Choroid plexus epithelial cell (primary cell): Measurements from ENCODE around the gene PLTP.

Source experiments
- DNase-seq: peaks from one replicate; pipeline ENCODE4 v3.0.0-alpha.2; 2010; ENCODE audit warnings: low read depth
- H3K4me3 ChIP-seq: 2 replicates; pipeline ENCODE4 v1.5.1; 2011; ENCODE audit warnings: low read depth, mild to moderate bottlenecking, control low read depth, low read length, moderate library complexity
- CTCF ChIP-seq: conservative IDR thresholded peaks from 2 replicates; pipeline ENCODE4 v1.5.1; 2011; ENCODE audit warnings: low read depth, mild to moderate bottlenecking, control low read depth, inconsistent platforms, low read length, moderate library complexity

PLTP gene

GRCh38 chr20:45921337-45922189, 9.6 kb upstream of the PLTP start:
- no peak overlapping the region for H3K4me3 ChIP-seq
- DNase-seq = no peak
- TF ChIP-seq CTCF = no peak

GRCh38 chr20:45920462-45921336, 8.7 kb upstream of the PLTP start:
- peak overlapping the region; percentile 10 for H3K4me3 ChIP-seq
- TF ChIP-seq CTCF = no peak
- DNase-seq = peak; percentile 50

- peak overlapping the region; percentile 10 for H3K4me3 ChIP-seq
- peak; percentile 98 for DNase-seq
Measured at GRCh38 chr20:45919542-45920399, 7.8 kb upstream of the PLTP start.

GRCh38 chr20:45918779-45919537, 7.0 kb upstream of the PLTP start:
- peak; percentile 47 for DNase-seq
- no peak for TF ChIP-seq CTCF
- no peak overlapping the region for H3K4me3 ChIP-seq

More at GRCh38 chr20:45919542-45920399, 7.8 kb upstream of the PLTP start:
- no peak for TF ChIP-seq CTCF

GRCh38 chr20:45918182-45918737, 6.3 kb upstream of the PLTP start:
- peak; percentile 91 for DNase-seq
- no peak for TF ChIP-seq CTCF
- no peak overlapping the region for H3K4me3 ChIP-seq

- DNase-seq = peak; percentile 60
- TF ChIP-seq CTCF = no peak
- no peak overlapping the region for H3K4me3 ChIP-seq
Measured at GRCh38 chr20:45917790-45918141, 5.8 kb upstream of the PLTP start.
